OCI-LY7 (cell line): ENCODE data around the gene ZNF506.

Experiments used
- CTCF ChIP-seq: fragments of 200-600 bp; sonication (generic); conservative IDR thresholded peaks from 2 replicates; pipeline ENCODE4 v1.5.1; 2014; ENCODE audit warnings: mild to moderate bottlenecking, antibody characterized with exemption, low read length, moderate library complexity, mixed read lengths
- EZH2phosphoT487 ChIP-seq: fragments of 200-600 bp; sonication (generic); IDR thresholded peaks from 2 replicates; pipeline ENCODE4 v1.6.1; 2018; ENCODE audit warnings: low read depth, borderline replicate concordance, mild to moderate bottlenecking, mixed run types, antibody characterized with exemption, low read length, moderate library complexity, mixed read lengths

GRCh38 chr19:19742773-19743172 is 78.8 kb downstream of the ZNF506 start:
- no peak for TF ChIP-seq CTCF
- TF ChIP-seq EZH2phosphoT487: no peak
